Neural cell (in vitro differentiated cells): ENCODE results near the gene NOB1.

Experiments
- EP300 ChIP-seq: fragments of 450-650 bp; conservative IDR thresholded peaks from 2 replicates; pipeline ENCODE4 v1.6.1; 2014; ENCODE audit warnings: antibody characterized with exemption, mild to moderate bottlenecking, moderate library complexity; ENCODE audit not compliant: poor library complexity, severe bottlenecking
- EZH2 ChIP-seq: fragments of 200-600, 300-800 bp; shearing (Covaris generic), sonication (generic); IDR thresholded peaks from 2 replicates; pipeline ENCODE4 v1.6.1; 2014; ENCODE audit warnings: antibody characterized with exemption, low read length, borderline replicate concordance, mild to moderate bottlenecking; ENCODE audit not compliant: insufficient read depth, poor library complexity, severe bottlenecking
- TAF1 ChIP-seq: IDR thresholded peaks from 2 replicates; pipeline ENCODE4 v1.6.1; 2012; ENCODE audit warnings: low read depth
- TF ChIP-seq, protein P1 (sequence below): fragments of 450-650 bp; IDR thresholded peaks from 2 replicates; pipeline ENCODE4 v1.5.1; 2014; ENCODE audit warnings: antibody characterized with exemption, mild to moderate bottlenecking, moderate library complexity; ENCODE audit not compliant: poor library complexity, severe bottlenecking

DNA sequence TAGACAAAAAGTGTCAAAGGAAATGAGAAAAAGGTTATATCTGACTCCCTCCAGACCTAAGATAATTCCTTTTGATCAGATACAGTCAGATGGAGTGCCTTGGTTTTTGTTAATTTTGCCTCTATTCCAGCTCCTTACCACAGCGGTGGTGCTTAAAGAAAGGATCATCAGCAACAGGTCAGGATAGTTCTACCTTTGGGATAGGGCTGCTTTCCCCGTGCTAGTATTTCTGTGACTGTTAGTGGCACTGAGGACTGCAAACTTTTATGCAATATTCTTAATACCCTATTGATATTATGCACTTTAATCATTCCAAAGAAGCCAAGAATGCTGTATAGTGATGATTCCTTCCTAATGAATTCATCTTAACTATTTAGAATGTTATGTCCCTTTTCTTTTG is 52.9 kb downstream of the NOB1 start:
- TF ChIP-seq TAF1 (no peak), EP300 (no peak), EZH2 (no peak)
- TF ChIP-seq, protein P1, sequence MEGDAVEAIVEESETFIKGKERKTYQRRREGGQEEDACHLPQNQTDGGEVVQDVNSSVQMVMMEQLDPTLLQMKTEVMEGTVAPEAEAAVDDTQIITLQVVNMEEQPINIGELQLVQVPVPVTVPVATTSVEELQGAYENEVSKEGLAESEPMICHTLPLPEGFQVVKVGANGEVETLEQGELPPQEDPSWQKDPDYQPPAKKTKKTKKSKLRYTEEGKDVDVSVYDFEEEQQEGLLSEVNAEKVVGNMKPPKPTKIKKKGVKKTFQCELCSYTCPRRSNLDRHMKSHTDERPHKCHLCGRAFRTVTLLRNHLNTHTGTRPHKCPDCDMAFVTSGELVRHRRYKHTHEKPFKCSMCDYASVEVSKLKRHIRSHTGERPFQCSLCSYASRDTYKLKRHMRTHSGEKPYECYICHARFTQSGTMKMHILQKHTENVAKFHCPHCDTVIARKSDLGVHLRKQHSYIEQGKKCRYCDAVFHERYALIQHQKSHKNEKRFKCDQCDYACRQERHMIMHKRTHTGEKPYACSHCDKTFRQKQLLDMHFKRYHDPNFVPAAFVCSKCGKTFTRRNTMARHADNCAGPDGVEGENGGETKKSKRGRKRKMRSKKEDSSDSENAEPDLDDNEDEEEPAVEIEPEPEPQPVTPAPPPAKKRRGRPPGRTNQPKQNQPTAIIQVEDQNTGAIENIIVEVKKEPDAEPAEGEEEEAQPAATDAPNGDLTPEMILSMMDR, result no peak
